H1 (cell line): Measurements from ENCODE around the gene STAT4. TPM values are rescaled to one million over a fixed set of nuclear protein-coding genes. Genes with fewer than 3 reads are reported as not detected.

Experiments
- ATF2 ChIP-seq: IDR thresholded peaks from 2 replicates; pipeline ENCODE4 v1.6.1; 2012; ENCODE audit warnings: low read length, inconsistent platforms
- YY1 ChIP-seq: IDR thresholded peaks from 2 replicates; pipeline ENCODE4 v1.6.1; 2011; ENCODE audit warnings: low read depth, mild to moderate bottlenecking, low read length
- polyA plus RNA-seq, 7 experiments: library from polyadenylated mRNA; depleted of rRNA in 3 of 7; stranded (reverse) in 5 of 7; unstranded in 2 of 7; fragments of >200 nt in 5 of 7; fragments of 200-250 nt in 2 of 7; gene quantifications; 1 replicate in 5 of 7; 2 replicates in 1 of 7; 4 replicates in 1 of 7; pipeline versions ENCODE4 v1.2.1 to v1.2.3, GENCODE V29; 2011 to 2013; ENCODE audit warnings: missing spikeins in 2 of 7, mixed read lengths in 2 of 7
- total RNA-seq: library from RNA; stranded (reverse); fragmentation: NEBNext Ultra II Directional; extraction: Animal tissue kit (Norgen Biotek cat#: 25700); gene quantifications from 2 replicates; pipeline ENCODE4 v1.2.1, GENCODE V29; 2021

Gene STAT4
- total and polyA plus RNA-seq, 2 of the 8 experiments (the other 6 are each of a cell fraction or from before 2014, with no cell fraction given), result 0.36 to 0.63 TPM

- TF ChIP-seq ATF2, result no peak
- TF ChIP-seq YY1, result no peak
Measured at GRCh38 chr2:191197096-191197495, 46.3 kb upstream of the STAT4 start (continued).
